Right renal pelvis (tissue), 4 donors: Measurements from ENCODE around the gene SEMA3A. TPM values are rescaled to one million over a fixed set of nuclear protein-coding genes. Genes with fewer than 3 reads are reported as not detected.
"Not testable (repeated sequence)": the region's sequence is repeated elsewhere in the genome, so short reads cannot be mapped to it uniquely, and the experiment has no call there.

Experiments used
- DNase-seq, 4 donors: peaks; one replicate each; pipeline ENCODE4 v3.0.0-alpha.2; 2013; ENCODE audit warnings: low read depth in 4 of 4, low spot score in 3 of 4, missing footprints in 1 of 4
- polyA plus RNA-seq, 4 donors: library from polyadenylated mRNA; unstranded; fragments of 120-200 nt; gene quantifications; one replicate each; pipeline ENCODE4 v1.2.1, GENCODE V29; 2013; ENCODE audit not compliant: insufficient read length in 4 of 4

The SEMA3A gene
- polyA plus RNA-seq, 4 donors: 11.1 to 17.4 (median 16.2) TPM

DNA sequence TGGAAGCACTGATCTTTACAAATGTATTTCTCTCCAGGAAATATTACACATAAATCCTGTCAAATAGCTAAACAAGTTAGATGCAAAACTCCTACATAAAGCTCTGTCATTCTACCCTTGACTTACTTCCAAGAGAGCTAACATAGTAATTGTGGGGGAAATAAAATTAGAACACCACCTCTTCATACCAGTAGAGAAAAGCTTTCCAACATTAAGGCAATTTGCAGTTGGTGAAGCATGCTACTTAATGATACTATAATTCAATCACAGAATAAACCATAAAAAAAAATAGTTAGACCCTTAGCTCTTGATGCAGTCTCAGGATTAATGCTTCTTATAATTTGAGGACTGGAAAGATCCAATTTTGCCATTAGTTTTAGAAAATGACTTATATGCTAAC, 35.2 kb downstream of the SEMA3A start:
- no peak for DNase-seq

DNA sequence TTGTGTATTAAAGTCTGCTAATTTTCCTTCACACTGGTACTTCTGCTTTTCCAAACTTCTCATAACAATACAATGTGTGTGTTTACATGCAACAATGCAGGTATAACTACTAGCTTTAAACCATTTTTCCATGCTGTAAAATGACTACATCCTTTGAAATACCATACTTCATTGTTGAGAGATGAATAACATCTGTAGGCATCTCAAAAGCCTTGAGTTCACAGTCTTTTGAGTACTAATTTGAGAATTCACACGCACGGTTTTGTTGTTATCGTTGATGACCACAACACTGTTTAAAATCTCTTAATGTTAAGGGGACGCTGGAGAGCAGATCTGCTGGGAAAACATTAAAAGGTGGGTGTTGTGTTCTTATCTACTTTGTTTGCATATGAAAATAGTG, 37.4 kb downstream of the SEMA3A start:
- DNase-seq: no peak

DNA sequence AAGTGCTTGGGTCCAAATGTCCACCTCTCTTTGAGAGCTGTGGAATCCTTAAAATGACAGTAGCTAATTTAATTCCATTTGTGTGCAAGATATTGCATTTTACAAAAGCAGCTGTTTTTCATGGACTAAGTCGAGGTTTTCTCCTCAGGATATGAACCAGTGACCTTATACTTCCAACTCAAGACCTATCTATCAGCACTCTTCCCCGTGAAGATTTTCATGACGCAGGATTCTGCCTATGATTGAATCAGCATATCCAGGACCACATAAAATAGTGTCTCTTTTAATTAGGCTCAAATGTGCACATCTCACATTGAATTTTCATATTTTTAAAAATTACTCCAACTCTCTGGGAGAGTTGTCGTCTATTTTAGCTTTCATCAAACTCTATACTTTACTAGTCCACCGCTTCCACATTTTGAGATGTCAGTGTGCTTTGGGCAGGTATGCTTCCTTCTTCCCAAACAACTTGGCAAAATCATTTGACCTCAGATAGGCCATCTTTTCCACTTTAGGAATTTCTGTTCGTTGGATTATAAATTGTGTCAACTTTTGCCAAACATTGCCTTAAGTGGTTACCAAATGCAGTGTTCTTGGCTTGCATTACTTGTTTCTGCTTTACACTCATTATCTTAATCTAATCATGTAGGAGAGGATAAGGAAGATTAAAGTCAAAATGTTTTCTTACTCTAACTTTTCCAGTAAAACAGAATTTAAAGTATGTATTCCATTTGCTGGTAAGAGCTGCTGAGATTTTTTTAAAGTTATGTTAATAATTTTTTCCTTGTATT, 39.4 kb downstream of the SEMA3A start:
- DNase-seq: no peak

DNA sequence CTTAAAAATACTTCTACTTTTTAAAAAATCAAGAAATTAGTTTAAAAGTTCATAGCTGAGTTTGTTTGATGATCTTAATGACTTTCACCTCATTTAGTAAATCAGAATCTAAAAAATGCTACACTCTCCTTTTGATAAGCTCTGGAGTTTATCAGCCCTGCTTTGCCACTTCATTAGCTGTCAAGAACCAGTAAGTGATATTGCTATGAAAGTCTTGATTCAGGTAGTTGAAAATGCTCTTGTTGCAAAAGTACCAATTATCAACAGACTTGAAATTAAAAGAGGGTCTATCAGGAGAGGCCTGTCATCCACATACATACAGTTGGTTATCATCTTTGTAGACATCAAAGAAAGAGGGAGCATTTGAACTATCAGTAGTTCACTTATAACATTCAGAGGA, 41.6 kb downstream of the SEMA3A start:
- DNase-seq: no peak

DNA sequence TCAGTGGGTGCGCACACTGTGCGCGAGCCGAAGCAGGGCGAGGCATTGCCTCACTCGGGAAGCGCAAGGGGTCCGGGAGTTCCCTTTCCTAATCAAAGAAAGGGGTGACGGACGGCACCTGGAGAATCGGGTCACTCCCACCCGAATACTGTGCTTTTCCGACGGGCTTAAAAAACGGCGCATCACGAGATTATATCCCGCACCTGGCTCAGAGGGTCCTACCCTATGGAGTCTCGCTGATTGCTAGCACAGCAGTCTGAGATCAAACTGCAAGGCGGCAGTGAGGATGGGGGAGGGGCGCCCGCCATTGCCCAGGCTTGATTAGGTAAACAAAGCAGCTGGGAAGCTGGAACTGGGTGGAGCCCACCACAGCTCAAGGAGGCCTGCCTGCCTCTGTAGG, 44.2 kb downstream of the SEMA3A start:
- not testable (repeated sequence) for DNase-seq

DNA sequence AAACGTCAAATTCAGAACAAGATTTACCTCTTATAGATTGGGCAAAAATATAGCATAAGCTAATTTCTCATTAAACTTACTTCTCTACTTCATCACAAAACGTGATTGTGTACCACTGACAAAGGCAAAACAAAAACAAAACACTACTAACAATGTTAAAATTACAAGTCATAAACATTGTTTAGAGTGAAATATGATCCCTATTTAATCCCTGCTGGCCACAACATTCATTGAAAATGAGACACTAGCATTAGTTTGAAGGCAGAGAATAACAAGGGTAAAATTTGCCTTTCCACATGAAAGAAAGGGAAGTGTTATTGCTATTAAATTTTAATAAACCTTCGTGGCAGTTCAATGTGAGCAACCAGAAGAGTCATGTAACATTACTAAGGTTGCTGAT, 45.0 kb downstream of the SEMA3A start:
- DNase-seq: no peak

DNA sequence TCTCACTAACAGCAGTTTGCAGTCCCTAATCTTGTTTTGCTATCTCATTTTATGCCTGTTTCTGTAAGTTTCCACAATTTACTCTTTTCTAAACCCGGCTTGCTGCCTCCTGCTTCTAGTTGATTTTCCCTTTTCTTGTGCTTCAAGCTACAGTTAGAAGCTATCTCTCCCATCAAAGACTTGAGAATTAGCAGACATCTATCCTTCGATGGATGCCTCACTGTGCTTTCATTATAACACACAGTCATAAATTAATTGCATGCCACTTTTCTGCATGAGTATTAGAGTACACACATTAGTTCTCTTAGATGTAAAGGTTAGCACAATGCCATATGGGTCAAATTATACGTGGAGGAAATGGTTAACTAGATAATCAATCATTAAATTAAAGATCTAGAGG, 48.7 kb downstream of the SEMA3A start:
- DNase-seq: no peak

DNA sequence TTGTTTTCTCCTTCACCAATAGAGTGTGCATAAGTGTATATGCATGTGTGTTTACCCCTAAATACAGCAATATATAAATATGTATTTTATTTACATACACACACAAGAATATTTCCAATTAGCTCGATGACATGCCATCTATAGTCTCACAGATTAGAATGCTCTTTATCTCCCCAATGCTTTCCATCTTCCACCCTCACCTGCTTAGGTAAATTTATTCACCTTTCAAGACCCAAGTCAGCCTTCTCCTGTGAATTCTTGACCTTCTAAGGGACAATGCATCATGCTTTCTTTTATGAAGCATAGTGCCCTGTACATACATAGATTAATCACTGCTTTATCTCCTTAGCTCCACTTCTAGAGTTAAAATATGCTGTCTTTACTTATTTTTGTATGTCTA, 49.7 kb downstream of the SEMA3A start:
- no peak for DNase-seq

DNA sequence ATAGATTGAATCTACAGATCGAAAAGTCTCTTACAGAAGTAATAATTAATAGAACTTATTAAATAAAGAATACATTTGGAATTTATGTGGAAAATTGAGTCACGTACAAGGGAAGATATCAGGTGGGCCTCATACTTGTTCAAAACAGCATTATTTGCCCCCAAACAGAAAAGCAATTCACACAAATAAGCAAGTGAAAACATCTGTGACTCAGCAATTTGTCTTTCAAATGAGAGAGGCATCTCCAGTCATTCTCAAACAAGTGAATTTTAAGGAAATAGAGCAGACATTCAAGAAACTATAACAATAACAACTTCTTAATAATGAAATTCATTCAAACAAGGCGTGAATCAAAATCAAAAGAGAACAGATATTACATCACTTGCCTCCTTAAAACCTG, 50.1 kb downstream of the SEMA3A start:
- DNase-seq: no peak

DNA sequence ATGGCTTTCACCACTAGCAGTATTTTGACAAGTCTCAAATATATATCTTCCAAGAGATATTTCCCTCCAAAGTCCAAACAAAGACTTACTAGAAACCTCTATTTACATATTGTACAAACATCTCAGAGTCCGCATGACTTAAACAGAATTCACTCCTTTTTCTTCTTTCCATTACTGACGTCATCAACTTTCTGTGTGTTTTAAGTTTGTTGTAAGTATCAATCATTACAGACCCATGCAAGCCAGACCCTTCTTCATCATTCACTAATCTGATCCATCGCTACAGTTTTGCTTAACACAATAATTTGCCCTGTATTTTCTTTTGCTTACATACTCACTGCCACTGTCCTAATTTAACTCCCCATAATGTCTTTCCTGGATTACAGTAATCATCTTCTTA, 51.9 kb downstream of the SEMA3A start:
- no peak for DNase-seq

DNA sequence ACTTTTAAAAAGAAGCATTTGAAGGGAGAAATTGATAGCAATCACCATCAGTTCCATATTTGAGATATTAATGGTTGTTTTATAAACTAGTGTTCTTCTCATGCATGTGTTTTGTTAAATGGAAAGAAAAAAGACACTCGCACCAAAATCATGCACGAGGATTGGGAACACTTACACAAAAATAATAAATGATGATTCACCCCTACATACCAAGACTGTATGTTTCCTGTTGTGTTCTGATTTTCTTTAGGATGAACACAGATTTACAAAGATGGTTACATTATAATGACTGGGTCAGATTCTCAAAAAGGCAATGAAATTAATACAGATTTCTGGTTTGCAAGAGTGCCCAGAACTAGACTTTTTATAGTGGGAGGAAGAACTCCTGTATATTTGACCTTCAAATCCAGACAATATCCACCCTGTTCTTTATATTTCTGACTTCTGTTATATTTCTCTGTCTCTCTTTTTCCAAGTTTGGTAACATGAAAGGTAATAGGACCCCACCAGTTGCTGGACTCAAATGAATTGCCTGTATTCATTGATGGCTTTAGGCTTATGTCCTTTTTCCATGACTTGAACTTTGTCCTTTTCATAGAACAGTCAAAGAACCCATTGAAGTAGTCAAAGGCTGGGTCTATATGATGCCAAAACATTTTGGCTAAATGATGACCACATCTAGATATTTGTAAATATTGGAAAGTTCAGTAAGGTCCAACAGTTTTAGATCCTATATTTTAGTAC, 54.4 kb downstream of the SEMA3A start:
- no peak for DNase-seq

DNA sequence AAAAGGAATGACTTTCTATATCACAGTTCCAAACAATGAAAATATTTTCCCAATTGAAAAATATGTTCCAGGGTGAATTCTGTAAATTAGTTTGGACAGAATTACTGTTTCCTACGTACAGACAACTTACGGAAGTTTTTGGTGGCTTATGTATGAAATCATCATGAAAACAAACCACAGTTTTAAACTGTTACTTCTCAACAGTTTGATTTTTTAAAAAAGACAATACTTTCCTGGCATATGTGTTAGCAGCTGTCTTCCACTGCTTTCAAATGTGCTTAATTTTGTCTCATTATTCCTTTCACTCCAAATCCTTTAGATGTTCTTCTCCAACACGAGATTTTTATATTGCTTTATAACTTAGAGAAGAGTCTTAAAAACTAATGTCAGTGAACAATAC, 56.2 kb downstream of the SEMA3A start:
- no peak for DNase-seq

DNA sequence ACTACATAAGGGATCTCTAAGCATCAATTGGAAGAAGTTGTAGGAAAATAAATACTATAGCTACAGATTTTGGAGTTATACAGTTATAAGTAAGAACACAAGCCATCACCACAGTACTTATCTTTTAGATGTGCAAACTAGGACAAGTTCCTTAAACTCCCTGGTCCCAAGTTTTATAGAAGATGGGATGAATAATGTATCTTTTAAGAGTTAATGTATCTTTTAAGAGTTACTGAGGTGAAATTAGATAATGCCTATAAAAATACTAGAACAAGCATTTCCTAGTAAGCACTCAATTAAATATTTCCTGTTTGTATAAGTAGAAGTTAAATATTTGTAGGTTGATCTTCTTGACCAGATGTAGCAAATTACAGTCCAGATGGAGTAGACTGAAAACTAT, 56.8 kb downstream of the SEMA3A start:
- no peak for DNase-seq

DNA sequence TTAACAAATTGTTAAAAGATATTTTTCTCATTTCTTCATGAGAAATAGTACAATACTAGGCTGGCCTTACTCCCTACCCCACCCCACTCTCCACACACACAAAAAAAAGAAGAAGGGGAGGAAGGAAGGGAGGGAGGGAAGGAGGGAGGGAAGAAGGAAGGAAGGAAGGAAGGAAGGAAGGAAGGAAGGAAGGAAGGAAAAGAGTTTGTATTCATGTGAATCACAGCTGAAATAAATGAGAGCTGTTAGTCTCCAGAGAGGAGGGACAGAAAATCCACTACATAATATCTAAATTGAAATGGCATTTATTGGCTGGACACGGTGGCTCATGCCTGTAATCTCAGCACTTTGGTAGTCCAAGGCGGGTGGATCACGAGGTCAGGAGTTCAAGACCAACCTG, 57.8 kb downstream of the SEMA3A start:
- DNase-seq: no peak

DNA sequence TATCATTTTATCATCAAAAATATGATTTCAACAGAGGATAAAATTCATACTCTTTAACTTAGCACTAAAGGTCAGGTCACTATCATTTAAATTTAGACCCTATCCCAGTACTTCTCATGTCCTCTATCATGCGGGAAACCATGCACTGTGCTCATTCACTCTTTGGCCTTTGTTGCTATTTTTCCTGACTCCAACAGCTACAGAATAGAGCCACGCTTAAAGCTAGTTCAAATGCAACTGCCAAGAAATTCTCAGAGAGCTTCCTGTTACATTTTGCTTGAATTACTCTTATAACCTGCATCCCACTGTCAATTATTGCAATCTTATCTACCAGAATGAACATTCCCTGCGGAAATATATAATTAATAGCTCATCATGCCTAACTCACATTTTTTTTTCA, 58.3 kb downstream of the SEMA3A start:
- no peak for DNase-seq

DNA sequence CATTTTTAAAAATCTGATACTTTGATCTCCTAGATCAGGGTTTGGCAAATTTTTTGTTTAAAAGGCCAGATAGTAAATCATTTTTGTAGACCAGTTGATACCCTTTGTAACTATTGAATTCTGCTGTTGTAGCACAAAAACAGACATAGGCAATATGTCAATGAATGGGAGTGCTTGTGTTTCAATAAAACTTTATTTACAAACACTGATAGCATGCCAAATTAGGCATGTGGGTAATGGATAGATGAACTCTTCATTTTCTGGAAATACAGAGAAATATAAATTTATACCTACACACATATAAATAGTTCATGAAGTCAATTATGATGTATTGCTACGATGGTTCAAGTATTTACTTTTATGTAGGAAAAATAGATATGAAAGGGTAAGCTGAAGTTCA, 60.4 kb downstream of the SEMA3A start:
- no peak for DNase-seq

DNA sequence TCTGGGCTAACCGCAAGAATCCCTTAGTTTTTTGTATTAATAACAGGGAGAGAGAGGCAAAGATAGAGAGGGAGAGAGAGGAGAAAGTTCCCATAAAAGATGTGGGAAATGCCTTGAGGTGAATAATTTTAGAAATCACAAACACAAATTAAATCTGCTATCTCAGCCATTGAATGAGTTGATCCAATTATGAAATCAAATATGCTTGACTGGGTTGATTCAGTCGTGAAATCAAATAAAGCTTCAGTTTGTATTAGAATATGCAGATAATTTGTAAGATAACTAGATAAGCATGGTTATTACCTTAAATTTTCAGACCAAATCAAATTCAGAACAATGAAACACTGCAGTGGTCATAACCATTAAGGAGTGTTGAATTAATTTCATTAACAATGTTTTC, 68.9 kb downstream of the SEMA3A start:
- DNase-seq: no peak

DNA sequence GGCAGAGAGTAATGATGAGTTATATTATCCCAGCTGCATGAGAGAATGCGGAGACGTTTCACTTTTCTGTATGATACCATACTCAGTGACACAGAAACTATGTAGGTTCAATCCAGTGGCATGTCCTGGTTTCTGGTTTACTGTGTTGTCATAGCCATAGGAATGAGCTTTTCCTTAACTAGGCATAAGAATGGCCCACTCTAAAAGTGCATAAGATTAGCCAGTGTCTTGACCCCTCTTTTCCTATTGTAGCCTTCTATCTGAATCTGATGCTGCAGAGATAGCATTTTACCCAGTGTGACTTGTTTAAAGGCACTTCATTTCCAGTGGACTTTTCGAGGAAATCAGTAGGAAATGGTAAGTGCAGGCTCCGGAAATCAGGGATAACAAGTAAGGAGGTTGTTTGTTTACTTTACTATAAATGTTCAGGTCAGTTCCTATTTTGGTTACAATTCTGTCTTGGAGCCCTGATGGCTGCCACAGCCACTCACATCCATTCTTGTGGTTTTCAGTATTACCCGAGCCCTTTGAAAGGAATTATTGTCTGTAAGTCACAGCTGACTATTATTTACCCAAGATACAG, 70.5 kb downstream of the SEMA3A start:
- no peak for DNase-seq

DNA sequence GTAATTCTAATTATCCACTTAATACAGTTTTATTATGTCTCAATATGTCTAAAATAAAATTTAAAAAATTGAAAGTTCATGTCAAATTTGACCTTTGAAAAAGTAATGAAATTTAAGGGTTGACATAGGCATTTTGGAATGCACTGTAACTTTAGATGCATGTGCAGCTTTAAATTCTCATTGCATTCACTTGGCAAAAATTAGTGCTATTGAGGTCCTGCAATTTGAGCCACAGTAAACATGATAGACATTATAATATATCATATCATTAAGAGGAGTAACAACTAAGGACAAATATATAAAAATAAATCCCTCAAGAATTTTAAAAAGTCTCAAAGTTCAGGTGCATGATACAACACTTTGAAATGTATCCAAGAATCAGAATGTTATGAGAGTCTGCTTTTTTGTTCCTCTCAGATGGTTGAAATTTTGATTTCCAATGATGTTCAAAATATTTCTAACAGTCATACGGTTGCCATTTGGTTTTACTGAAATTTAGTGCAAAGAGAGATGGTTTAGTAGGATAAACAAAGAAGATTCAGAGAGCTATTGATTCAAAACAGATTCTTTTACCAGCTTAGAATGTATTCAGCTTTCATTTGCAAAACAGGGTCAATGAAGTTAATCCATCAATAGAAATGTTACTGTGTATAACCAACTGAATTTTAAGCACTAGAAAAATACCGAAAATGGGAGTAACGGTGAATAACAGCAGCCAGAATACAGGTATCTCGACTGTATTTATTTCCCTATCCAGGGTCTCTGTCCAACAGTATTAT, 71.8 kb downstream of the SEMA3A start:
- DNase-seq: no peak

DNA sequence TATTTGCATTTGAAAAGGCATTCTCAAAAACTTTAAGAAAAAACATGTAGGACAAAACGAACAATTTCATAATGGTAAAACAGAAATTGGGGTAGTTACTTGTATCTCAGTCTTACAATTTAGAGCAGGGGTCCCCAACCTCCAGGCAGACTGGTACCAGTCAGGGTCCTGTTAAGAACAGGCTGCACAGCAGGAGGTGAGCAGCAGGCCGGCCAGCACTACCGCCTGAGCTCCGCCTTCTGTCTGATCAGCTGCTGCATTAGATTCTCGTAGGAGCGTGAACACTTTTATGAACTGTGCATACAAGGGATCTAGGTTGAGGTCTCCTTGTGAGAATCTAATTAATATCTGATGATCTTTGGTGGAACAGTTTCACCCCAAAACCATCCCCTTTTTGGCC, 77.3 kb downstream of the SEMA3A start:
- no peak for DNase-seq
